GM19025 (cell line): ENCODE results near the gene NUP160.

Experiments used
- ATAC-seq: cut with Tn5 transposase; IDR thresholded peaks from one replicate; pipeline ENCODE4 v1.9.1; 2021; ENCODE audit warnings: mild to moderate bottlenecking, low read depth, moderate library complexity; ENCODE audit not compliant: unreplicated experiment

NUP160 gene

DNA sequence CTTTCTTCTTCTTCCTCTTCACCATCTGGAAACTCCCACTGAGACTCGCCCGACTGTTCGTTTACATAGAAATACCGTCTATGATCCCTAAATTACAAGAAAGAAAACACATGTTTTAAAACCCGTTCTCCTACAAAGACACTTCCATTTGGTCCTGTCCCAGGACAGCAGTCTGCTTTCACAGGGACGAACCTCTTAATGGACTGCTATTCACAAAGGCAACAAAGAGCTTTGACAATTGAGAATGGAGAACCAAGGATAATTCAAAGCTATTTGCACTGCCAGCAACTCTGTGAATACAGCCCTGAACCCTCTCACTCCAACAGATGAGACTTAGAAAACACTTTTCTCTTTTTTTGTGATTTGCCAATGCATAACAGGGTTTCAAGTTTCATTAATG, 116.7 kb downstream of the NUP160 start:
- no peak for ATAC-seq
